Neural crest cell (in vitro differentiated cells): ENCODE results near the gene HACD1. TPM values are rescaled to one million over a fixed set of nuclear protein-coding genes. Genes with fewer than 3 reads are reported as not detected.
"Not testable (repeated sequence)": the region's sequence is repeated elsewhere in the genome, so short reads cannot be mapped to it uniquely, and the experiment has no call there.

Experiments
- DNase-seq: peaks from one replicate; pipeline ENCODE4 v3.0.0; 2021; ENCODE audit warnings: low read depth, mixed read lengths, low spot score
- H3K27ac Mint-ChIP-seq: one replicate; pipeline ENCODE4 v1.8.0; 2021; ENCODE audit warnings: mild to moderate bottlenecking, mixed read lengths; ENCODE audit not compliant: unreplicated experiment
- H3K27me3 Mint-ChIP-seq: 2 replicates; pipeline ENCODE4 v1.8.0; 2021; ENCODE audit warnings: low read depth, mild to moderate bottlenecking, mixed read lengths
- H3K36me3 Mint-ChIP-seq: 2 replicates; pipeline ENCODE4 v1.8.0; 2021; ENCODE audit warnings: low read depth, mild to moderate bottlenecking, mixed read lengths
- H3K4me1 Mint-ChIP-seq: 2 replicates; pipeline ENCODE4 v1.8.0; 2021; ENCODE audit warnings: mixed read lengths
- H3K4me3 Mint-ChIP-seq: one replicate; pipeline ENCODE4 v1.8.0; 2021; ENCODE audit warnings: mild to moderate bottlenecking, mixed read lengths
- H3K9me3 Mint-ChIP-seq: 2 replicates; pipeline ENCODE4 v1.8.0; 2021; ENCODE audit warnings: mixed read lengths
- total RNA-seq: library from RNA; stranded (reverse); gene quantifications from 2 replicates; pipeline ENCODE4 v1.2.1, GENCODE V29; 2021
- TF ChIP-seq, protein P1 (sequence below): fragments of 200-600 bp; sonication (generic); conservative IDR thresholded peaks from 2 replicates; pipeline ENCODE4 v1.5.0; 2021; ENCODE audit warnings: antibody characterized with exemption, mild to moderate bottlenecking

Gene HACD1
- total RNA-seq, 1 donor from 2014 or later: 13.7 TPM

DNA sequence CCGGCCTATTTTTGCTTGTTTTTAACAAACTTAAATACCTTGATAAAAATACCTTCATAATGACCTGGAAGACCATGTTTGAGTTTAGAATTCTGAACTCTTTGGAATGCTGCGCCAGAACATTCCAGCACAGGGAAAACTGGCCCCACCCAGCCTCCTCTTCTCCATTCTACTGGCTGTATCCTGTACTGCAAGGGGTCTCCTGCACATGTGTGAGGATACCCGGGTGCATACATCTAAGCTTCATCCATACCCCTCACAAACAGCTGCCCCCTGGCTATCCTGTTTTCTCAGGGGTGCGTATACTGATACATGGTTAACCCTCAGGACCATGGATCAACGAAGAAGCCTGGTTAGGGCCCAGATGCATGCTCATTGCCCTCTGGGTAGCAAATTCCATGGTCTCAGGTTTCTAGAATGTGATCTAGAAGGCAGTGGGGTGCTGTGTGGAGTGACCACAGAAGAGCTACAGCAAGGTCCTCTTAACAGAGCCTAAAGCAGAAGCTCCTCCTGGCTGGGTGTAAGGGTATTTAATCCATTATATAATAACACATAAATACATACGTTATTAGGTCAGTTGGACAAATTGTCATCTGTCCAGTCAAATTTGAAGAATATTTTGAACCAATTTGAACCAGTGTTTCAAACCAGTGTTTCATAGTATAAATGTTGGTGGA is 26.1 kb downstream of the HACD1 start:
- TF ChIP-seq, protein P1, sequence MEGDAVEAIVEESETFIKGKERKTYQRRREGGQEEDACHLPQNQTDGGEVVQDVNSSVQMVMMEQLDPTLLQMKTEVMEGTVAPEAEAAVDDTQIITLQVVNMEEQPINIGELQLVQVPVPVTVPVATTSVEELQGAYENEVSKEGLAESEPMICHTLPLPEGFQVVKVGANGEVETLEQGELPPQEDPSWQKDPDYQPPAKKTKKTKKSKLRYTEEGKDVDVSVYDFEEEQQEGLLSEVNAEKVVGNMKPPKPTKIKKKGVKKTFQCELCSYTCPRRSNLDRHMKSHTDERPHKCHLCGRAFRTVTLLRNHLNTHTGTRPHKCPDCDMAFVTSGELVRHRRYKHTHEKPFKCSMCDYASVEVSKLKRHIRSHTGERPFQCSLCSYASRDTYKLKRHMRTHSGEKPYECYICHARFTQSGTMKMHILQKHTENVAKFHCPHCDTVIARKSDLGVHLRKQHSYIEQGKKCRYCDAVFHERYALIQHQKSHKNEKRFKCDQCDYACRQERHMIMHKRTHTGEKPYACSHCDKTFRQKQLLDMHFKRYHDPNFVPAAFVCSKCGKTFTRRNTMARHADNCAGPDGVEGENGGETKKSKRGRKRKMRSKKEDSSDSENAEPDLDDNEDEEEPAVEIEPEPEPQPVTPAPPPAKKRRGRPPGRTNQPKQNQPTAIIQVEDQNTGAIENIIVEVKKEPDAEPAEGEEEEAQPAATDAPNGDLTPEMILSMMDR: no peak
- peaks cover under 1% of the 10 kb centered on the region for H3K4me1 Mint-ChIP-seq
- no peaks in the 10 kb centered on the region for H3K9me3 Mint-ChIP-seq
- H3K27ac Mint-ChIP-seq: no peak overlapping the region
- no peaks in the 10 kb centered on the region for H3K27me3 Mint-ChIP-seq
- no peak overlapping the region for H3K4me3 Mint-ChIP-seq
- no peak for DNase-seq
- no peaks in the 10 kb centered on the region for H3K36me3 Mint-ChIP-seq

DNA sequence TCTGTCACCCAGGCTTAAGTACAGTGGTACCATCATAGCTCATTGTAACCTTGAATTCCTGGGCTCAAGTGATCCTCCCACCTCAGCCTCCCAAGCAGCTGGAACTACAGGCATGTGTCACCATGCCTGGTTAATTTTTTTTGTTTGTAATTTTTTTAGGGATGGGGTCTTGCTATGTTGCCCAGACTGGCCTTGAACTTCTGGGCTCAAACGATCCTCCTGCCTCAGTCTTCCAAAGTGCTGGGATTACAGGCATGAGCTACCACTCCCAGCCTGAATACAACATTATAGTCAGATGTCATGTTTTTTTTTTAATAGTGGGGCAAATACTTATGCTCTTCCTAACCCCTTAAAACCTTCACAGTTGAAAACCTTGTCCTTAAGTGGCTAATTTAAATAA is 27.9 kb downstream of the HACD1 start:
- H3K4me1 Mint-ChIP-seq: not testable (repeated sequence)

DNA sequence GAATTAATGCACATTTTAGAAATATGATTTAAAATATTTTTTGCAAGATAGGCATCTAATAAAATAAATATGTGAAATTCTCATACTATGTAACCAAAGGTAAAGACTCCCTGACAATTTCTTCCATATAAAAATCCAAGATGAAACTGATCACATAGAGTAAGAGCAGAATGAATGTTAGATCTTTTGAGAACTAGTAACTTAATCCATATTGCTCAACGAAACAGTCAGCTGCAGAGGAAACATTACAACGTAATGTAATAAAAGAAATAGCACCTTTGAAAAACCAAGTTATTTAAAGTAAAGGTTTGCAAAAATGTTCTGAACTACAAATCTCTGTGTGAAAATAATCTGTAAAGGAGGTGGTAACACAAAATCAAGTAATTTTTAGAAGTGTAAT is 28.8 kb downstream of the HACD1 start:
- TF ChIP-seq, protein P1: no peak
- no peaks in the 10 kb centered on the region for H3K36me3 Mint-ChIP-seq
- DNase-seq: no peak
- no peak overlapping the region for H3K27ac Mint-ChIP-seq
- peaks cover 4% of the 10 kb centered on the region for H3K4me1 Mint-ChIP-seq
- H3K9me3 Mint-ChIP-seq: no peaks in the 10 kb centered on the region
- H3K4me3 Mint-ChIP-seq: no peak overlapping the region
- no peaks in the 10 kb centered on the region for H3K27me3 Mint-ChIP-seq

More for the DNA sequence above, 27.9 kb downstream of the HACD1 start:
- not testable (repeated sequence) for DNase-seq, H3K36me3 Mint-ChIP-seq, H3K27ac Mint-ChIP-seq, H3K27me3 Mint-ChIP-seq, H3K4me3 Mint-ChIP-seq, H3K9me3 Mint-ChIP-seq

DNA sequence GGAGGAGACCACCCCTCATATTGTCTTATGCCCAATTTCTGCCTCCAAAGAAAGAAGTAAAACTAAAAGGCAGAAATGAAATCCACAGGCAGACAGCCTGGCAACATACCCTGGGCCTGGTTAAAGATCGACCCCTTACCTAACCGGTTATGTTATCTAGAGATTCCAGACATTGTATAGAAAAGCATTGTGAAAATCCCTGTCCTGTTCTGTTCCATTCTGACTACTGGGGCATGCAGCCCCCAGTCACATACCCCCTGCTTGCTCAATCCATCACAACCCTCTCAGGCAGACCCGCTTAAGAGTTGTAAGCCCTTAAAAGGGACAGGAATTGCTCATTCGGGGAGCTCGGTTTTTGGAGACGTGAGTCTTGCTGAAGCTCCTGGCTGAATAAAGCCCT is 29.9 kb downstream of the HACD1 start:
- H3K4me1 Mint-ChIP-seq, H3K4me3 Mint-ChIP-seq, H3K9me3 Mint-ChIP-seq, H3K27ac Mint-ChIP-seq, H3K27me3 Mint-ChIP-seq, DNase-seq, H3K36me3 Mint-ChIP-seq: not testable (repeated sequence)

DNA sequence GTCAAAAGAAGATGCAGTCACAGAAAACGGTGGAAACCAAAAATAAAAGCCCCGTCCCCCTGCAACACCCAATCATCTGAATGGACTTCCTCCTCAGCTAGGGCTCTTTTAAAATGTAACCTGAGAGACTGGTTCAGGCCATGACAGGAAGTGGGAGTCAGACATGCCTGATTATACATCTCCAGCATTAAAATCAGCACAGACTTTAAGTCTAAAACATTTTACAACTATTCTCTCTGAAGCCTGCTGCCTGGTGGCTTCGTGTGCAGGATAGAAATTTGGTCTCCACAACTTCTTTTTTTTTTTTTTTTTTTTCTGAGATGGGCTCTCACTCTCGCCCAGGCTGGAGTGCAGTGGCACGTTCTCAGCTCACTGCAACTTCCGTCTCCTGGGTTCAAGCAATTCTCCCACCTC is 30.3 kb downstream of the HACD1 start:
- no peaks in the 10 kb centered on the region for H3K9me3 Mint-ChIP-seq
- H3K36me3 Mint-ChIP-seq: no peaks in the 10 kb centered on the region
- H3K4me1 Mint-ChIP-seq: peaks cover 4% of the 10 kb centered on the region
- H3K27ac Mint-ChIP-seq: no peak overlapping the region
- no peak overlapping the region for H3K4me3 Mint-ChIP-seq
- H3K27me3 Mint-ChIP-seq: no peaks in the 10 kb centered on the region
- no peak for DNase-seq
- TF ChIP-seq, protein P1: no peak

DNA sequence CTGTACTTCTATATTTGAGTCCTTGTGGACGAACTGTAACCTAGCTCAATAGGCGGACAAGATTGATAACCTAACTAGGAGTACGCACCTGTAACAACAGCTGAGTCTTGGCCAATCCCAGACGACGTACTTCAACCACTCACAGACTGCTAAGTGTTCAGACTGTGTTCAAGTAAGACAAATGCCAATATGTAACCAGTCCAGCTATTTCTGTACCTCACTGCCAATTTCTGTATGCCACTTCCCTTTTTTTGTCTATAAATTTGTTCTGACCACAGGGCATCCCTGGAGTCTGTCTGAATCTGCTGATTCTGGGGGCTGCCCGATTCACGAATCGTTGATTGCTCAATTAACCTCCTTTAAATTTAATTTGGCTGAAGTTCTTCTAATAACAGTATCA is 32.2 kb downstream of the HACD1 start:
- no peak overlapping the region for H3K4me3 Mint-ChIP-seq
- H3K9me3 Mint-ChIP-seq: no peaks in the 10 kb centered on the region
- H3K36me3 Mint-ChIP-seq: no peaks in the 10 kb centered on the region
- TF ChIP-seq, protein P1: no peak
- H3K27ac Mint-ChIP-seq: no peak overlapping the region
- H3K4me1 Mint-ChIP-seq: peaks cover 4% of the 10 kb centered on the region
- DNase-seq: no peak
- no peaks in the 10 kb centered on the region for H3K27me3 Mint-ChIP-seq
